Ovary (tissue), 9 donors: ENCODE measurements around the gene FGGY. TPM values are rescaled to one million over a fixed set of nuclear protein-coding genes. Genes with fewer than 3 reads are reported as not detected.

Experiments
- microRNA-seq, 3 donors: library from miRNA; unstranded; fragments of <30 nt; microRNA quantifications; one replicate each; pipeline versions ENCODE4 to v1.2.0, GENCODE V29; 2019 to 2020
- polyA plus RNA-seq, 2 donors: library from polyadenylated mRNA; stranded (reverse); fragments of 200-250 nt in 1 of 2; fragments of 350-450 nt in 1 of 2; fragmentation: Illumina TruSeq in 1 of 2; extraction: RNeasy Lipid Tissue Mini Kit (QIAGEN cat#74804) in 1 of 2; gene quantifications; one replicate each; pipeline ENCODE4 v1.2.3, GENCODE V29; 2013 to 2014
- small RNA-seq: library from RNA; depleted of rRNA; stranded (forward); fragments of <200 nt; gene quantifications from one replicate; pipeline ENCODE3, GENCODE V24; 2016
- total RNA-seq, 7 donors: library from RNA; depleted of rRNA in 2 of 7; stranded (reverse); fragments of >200 nt in 2 of 7; fragmentation: NEBNext Ultra II Directional in 3 of 7; extraction: Animal tissue kit (Norgen Biotek cat#: 25700) in 3 of 7; gene quantifications; one replicate each; pipeline versions ENCODE4 v1.1.0 to v1.2.4, GENCODE V29; 2016 to 2023
- donor health status: DM: no; HTN: no; CAD: no; lungs with moderate emphysema.
- donor health status: DM: no; HTN: no; CAD: no.
- donor health status: Bipolar disorder and iron deficiency.
- donor health status: DM: yes; HTN: yes; CAD: no.
- donor health status: DM: no; HTN: no; CAD: no.
- donor health status: DM: yes; HTN: yes; CAD: no.

FGGY gene
- total and polyA plus RNA-seq, 9 donors = 7.9 to 62.0 (median 44.7) TPM

Small RNAs within 50 kb of the gene (microRNA-seq; reads per million reads assigned to microRNA genes)
- 0 to 0.36 (median 0) reads per million in 3 donors for gene MIR4711

Small RNAs within 50 kb of the gene (small RNA-seq; reads per million reads assigned to genes)
- not detected for gene MIR4711
